HEK293 (cell line): Measurements from ENCODE around the gene OSBP2.

ENCODE experiments used
- CTCF ChIA-PET: fragments of 350-600 bp; formaldehyde crosslinking; extraction: SDS; loops from one replicate; lab custom pipeline; 2021; ENCODE audit warnings: antibody characterized with exemption; lab: Yijun Ruan, JAX
- POLR2A ChIA-PET: fragments of 300-600 bp; formaldehyde crosslinking; extraction: SDS; loops from one replicate; lab custom pipeline; 2020; ENCODE audit warnings: antibody characterized with exemption, inconsistent platforms; lab: Yijun Ruan, JAX
- H3K27ac ChIP-seq: fragments of 200-500 bp; sonication (Bioruptor generic); 2 replicates; pipeline ENCODE4 v1.5.1; 2014; ENCODE audit warnings: low read depth, low read length, control low read depth, inconsistent platforms; ENCODE audit errors: extremely low read depth
- H3K36me3 ChIP-seq, 2 experiments: fragments of 200-500 bp in 1 of 2; sonication (Bioruptor generic) in 1 of 2; 1 replicate in 1 of 2; 2 replicates in 1 of 2; pipeline ENCODE4 v1.5.1; 2014 to 2017; ENCODE audit warnings: inconsistent platforms in 2 of 2, low read length in 2 of 2; ENCODE audit not compliant: control insufficient read depth in 2 of 2, insufficient read depth in 1 of 2
- H3K4me1 ChIP-seq: fragments of 200-500 bp; sonication (Bioruptor generic); 2 replicates; pipeline ENCODE4 v1.5.1; 2014; ENCODE audit warnings: mild to moderate bottlenecking, low read length, inconsistent platforms; ENCODE audit not compliant: control insufficient read depth, insufficient read depth
- H3K4me3 ChIP-seq: 2 replicates; pipeline ENCODE4 v1.5.1; 2011; ENCODE audit warnings: low read depth, mild to moderate bottlenecking, control low read depth, low read length, moderate library complexity
- H3K9me3 ChIP-seq: fragments of 200-500 bp; sonication (Bioruptor generic); 2 replicates; pipeline ENCODE4 v1.5.1; 2014; ENCODE audit warnings: low read depth, low read length, inconsistent platforms; ENCODE audit not compliant: control insufficient read depth, insufficient read depth
- BCL11B ChIP-seq: fragments of 450-650 bp; formaldehyde crosslinking; IDR thresholded peaks from 2 replicates; pipeline ENCODE4 v1.5.1; 2016; ENCODE audit warnings: low read depth, missing biosample characterization, missing genetic modification characterization
- KLF8 ChIP-seq: fragments of 450-650 bp; formaldehyde crosslinking; IDR thresholded peaks from 2 replicates; pipeline ENCODE4 v1.5.1; 2016; ENCODE audit warnings: missing biosample characterization, missing genetic modification characterization
- PRDM1 ChIP-seq: fragments of 450-650 bp; formaldehyde crosslinking; IDR thresholded peaks from 2 replicates; pipeline ENCODE4; 2016; ENCODE audit warnings: missing biosample characterization, missing genetic modification characterization
- YY1 ChIP-seq: fragments of 450-650 bp; formaldehyde crosslinking; IDR thresholded peaks from 2 replicates; pipeline ENCODE4 v1.5.1; 2018; ENCODE audit warnings: missing biosample characterization, missing genetic modification characterization
- ZBTB17 ChIP-seq: fragments of 450-650 bp; formaldehyde crosslinking; IDR thresholded peaks from 2 replicates; pipeline ENCODE4 v1.5.1; 2016; ENCODE audit warnings: missing biosample characterization, missing genetic modification characterization
- ZBTB7A ChIP-seq: fragments of 450-650 bp; formaldehyde crosslinking; IDR thresholded peaks from 2 replicates; pipeline ENCODE4 v1.5.1; 2016; ENCODE audit warnings: low read depth, missing biosample characterization, missing genetic modification characterization
- ZNF132 ChIP-seq: fragments of 450-650 bp; formaldehyde crosslinking; IDR thresholded peaks from 2 replicates; pipeline ENCODE4 v1.5.1; 2017; ENCODE audit warnings: missing biosample characterization, missing genetic modification characterization, borderline replicate concordance
- ZNF248 ChIP-seq: fragments of 450-650 bp; formaldehyde crosslinking; IDR thresholded peaks from 2 replicates; pipeline ENCODE4 v1.5.1; 2017; ENCODE audit warnings: missing biosample characterization, missing genetic modification characterization
- ZNF311 ChIP-seq: fragments of 450-650 bp; formaldehyde crosslinking; IDR thresholded peaks from 2 replicates; pipeline ENCODE4 v1.5.1; 2017; ENCODE audit warnings: missing biosample characterization, missing genetic modification characterization, borderline replicate concordance
- ZNF354C ChIP-seq: fragments of 450-650 bp; formaldehyde crosslinking; IDR thresholded peaks from 2 replicates; pipeline ENCODE4 v1.5.1; 2016; ENCODE audit warnings: missing biosample characterization, missing genetic modification characterization, low read depth, borderline replicate concordance
- ZNF394 ChIP-seq: fragments of 450-650 bp; formaldehyde crosslinking; IDR thresholded peaks from 2 replicates; pipeline ENCODE4 v1.5.1; 2016; ENCODE audit warnings: missing biosample characterization, missing genetic modification characterization, mild to moderate bottlenecking, moderate library complexity, borderline replicate concordance
- ZNF433 ChIP-seq: fragments of 450-650 bp; formaldehyde crosslinking; IDR thresholded peaks from 2 replicates; pipeline ENCODE4 v1.5.1; 2016; ENCODE audit warnings: missing biosample characterization, missing genetic modification characterization, low read depth
- ZNF473 ChIP-seq: fragments of 450-650 bp; formaldehyde crosslinking; IDR thresholded peaks from 2 replicates; pipeline ENCODE4 v1.5.1; 2017; ENCODE audit warnings: missing biosample characterization, missing genetic modification characterization
- ZNF561 ChIP-seq: fragments of 450-650 bp; IDR thresholded peaks from 2 replicates; pipeline ENCODE4 v1.5.1; 2018; ENCODE audit warnings: missing biosample characterization, missing genetic modification characterization, borderline replicate concordance
- ZNF626 ChIP-seq: fragments of 450-650 bp; sonication (Bioruptor Pico); formaldehyde crosslinking; IDR thresholded peaks from 2 replicates; pipeline ENCODE4 v1.5.1; 2018; ENCODE audit warnings: missing biosample characterization, missing genetic modification characterization, inconsistent platforms
- ZNF660 ChIP-seq: fragments of 450-650 bp; IDR thresholded peaks from 2 replicates; pipeline ENCODE4 v1.5.1; 2018; ENCODE audit warnings: missing biosample characterization, mild to moderate bottlenecking, missing genetic modification characterization
- ZXDB ChIP-seq: fragments of 450-650 bp; formaldehyde crosslinking; IDR thresholded peaks from 2 replicates; pipeline ENCODE4 v1.5.1; 2016; ENCODE audit warnings: missing biosample characterization, missing genetic modification characterization
- TF ChIP-seq, protein P1 (sequence below): fragments of 450-650 bp; formaldehyde crosslinking; IDR thresholded peaks from 2 replicates; pipeline ENCODE4 v1.5.1; 2016; ENCODE audit warnings: missing biosample characterization, missing genetic modification characterization, borderline replicate concordance
- TF ChIP-seq, protein P2 (sequence below): fragments of 450-650 bp; formaldehyde crosslinking; IDR thresholded peaks from 2 replicates; pipeline ENCODE4; 2016; ENCODE audit warnings: missing biosample characterization, missing genetic modification characterization
- TF ChIP-seq, protein P3 (sequence below): IDR thresholded peaks from 2 replicates; pipeline ENCODE4 v1.6.1; 2011; ENCODE audit warnings: mild to moderate bottlenecking, low read depth, low read length, borderline replicate concordance

The OSBP2 gene

DNA sequence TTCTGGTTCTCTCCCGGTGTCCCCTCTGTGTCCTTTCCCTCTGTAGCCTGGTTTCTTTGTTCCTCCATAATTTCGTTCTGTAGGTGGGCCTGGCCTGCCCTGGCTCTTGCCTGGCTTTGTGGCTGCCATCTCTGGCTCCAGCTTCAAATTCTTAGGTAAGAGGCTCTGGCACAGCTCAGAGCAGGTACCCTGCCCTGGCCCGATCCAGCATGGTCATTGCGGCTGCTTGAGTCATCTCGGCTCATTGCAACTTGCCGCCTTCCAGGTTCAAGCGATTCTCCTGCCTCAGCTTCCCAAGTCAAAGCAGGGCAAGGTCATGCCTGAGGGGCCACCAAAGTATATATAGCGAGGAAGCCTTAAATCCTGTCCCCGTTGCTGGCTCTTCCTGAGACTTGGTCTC, 76.0 kb downstream of the OSBP2 start (continued):
- no peak for TF ChIP-seq ZNF394
- no peak for TF ChIP-seq ZNF132
- no peak for TF ChIP-seq ZBTB7A

DNA sequence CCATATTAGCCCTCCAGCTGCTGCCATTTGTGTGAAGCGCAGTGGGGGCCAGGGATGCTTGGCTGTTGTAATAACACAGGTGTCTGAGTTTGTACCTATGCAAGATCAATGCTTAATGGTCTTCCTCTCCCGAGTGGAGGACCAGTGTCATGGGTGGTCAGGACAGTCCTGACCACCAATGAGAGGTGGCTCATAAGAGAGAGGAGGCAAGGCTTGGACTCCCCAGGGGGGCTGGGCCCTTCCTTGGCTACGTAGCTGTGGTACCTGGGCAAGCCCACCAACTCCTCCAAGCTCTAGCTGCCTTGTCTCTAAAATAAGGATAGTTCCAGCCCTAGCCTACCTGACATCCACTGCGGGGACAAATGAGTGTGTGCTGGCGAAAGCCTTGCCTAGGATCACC, 79.2 kb downstream of the OSBP2 start:
- POLR2A ChIA-PET, result no interaction called here
- no peak for TF ChIP-seq ZNF311 (tag by site-specific recombination)
- TF ChIP-seq ZBTB17, result no peak
- TF ChIP-seq ZNF473 (tag by site-specific recombination), result no peak
- TF ChIP-seq BCL11B (tag by site-specific recombination), result no peak
- TF ChIP-seq ZNF660 (tag by site-specific recombination), result no peak
- TF ChIP-seq ZNF626 (tag by site-specific recombination), result no peak
- TF ChIP-seq, all 188 proteins: peak for 0
- Histone ChIP-seq H3K9me3 (no peaks in the 10 kb centered on the region), H3K27ac (no peak overlapping the region), H3K36me3 (no peaks in the 10 kb centered on the region; a peak in 1 of 3 replicates), H3K4me1 (no peaks in the 10 kb centered on the region), H3K4me3 (no peak overlapping the region)
- CTCF ChIA-PET, result interaction anchor here (1.0 kb wide), 1 partner anchor 146 kb away, joined by 3 read pairs; no protein-coding TSS in a partner anchor

DNA sequence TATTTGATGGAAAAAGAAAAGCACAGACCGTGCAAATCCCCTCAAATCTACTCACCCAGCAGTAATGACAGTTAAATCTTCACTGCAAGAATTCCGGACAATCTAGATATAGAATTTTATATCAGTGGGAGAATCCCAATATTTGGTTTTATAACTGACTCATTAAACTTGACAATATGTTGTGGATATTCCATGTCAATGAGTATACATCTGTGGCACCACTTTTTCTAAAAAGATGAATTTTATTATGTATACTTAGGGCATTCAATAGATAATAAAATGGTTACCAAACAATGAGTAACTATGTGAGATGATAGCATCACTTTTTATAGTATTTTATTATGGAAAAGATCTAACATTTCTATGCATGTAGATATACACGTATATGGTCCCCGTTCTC, 79.9 kb downstream of the OSBP2 start:
- TF ChIP-seq, protein P1, sequence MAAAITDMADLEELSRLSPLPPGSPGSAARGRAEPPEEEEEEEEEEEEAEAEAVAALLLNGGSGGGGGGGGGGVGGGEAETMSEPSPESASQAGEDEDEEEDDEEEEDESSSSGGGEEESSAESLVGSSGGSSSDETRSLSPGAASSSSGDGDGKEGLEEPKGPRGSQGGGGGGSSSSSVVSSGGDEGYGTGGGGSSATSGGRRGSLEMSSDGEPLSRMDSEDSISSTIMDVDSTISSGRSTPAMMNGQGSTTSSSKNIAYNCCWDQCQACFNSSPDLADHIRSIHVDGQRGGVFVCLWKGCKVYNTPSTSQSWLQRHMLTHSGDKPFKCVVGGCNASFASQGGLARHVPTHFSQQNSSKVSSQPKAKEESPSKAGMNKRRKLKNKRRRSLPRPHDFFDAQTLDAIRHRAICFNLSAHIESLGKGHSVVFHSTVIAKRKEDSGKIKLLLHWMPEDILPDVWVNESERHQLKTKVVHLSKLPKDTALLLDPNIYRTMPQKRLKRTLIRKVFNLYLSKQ, result no peak
- TF ChIP-seq, protein P2, sequence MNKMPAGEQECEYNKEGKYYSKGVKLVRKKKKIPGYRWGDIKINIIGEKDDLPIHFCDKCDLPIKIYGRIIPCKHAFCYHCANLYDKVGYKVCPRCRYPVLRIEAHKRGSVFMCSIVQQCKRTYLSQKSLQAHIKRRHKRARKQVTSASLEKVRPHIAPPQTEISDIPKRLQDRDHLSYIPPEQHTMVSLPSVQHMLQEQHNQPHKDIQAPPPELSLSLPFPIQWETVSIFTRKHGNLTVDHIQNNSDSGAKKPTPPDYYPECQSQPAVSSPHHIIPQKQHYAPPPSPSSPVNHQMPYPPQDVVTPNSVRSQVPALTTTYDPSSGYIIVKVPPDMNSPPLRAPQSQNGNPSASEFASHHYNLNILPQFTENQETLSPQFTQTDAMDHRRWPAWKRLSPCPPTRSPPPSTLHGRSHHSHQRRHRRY, result no peak
- no peak for TF ChIP-seq ZNF433 (tag by site-specific recombination)
- no peak for TF ChIP-seq KLF8 (tag by site-specific recombination)
- TF ChIP-seq ZNF561, result no peak
- TF ChIP-seq ZNF248 (tag by site-specific recombination), result no peak
- no peak for TF ChIP-seq YY1 (tag by site-specific recombination)
- TF ChIP-seq PRDM1 (tag by site-specific recombination), result no peak
- TF ChIP-seq ZNF354C (tag by site-specific recombination), result no peak
- no peak for TF ChIP-seq ZXDB
- TF ChIP-seq, protein P3, sequence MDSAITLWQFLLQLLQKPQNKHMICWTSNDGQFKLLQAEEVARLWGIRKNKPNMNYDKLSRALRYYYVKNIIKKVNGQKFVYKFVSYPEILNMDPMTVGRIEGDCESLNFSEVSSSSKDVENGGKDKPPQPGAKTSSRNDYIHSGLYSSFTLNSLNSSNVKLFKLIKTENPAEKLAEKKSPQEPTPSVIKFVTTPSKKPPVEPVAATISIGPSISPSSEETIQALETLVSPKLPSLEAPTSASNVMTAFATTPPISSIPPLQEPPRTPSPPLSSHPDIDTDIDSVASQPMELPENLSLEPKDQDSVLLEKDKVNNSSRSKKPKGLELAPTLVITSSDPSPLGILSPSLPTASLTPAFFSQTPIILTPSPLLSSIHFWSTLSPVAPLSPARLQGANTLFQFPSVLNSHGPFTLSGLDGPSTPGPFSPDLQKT, result no peak
- TF ChIP-seq, all 188 proteins: peak for 0
- ChIA-PET POLR2A (no interaction called here), CTCF (interaction anchor here (0.5 to 1.4 kb wide), 2 partner anchors 18 to 71 kb away, joined by 3 to 7 read pairs; no protein-coding TSS in a partner anchor)
- no peak overlapping the region for H3K4me3 ChIP-seq
- H3K36me3 ChIP-seq, result no peaks in the 10 kb centered on the region
- H3K27ac ChIP-seq, result no peak overlapping the region
- no peaks in the 10 kb centered on the region for H3K9me3 ChIP-seq
- no peaks in the 10 kb centered on the region for H3K4me1 ChIP-seq
